Astrocyte (in vitro differentiated cells and primary cell): Measurements from ENCODE around the gene IL1RL2.

Experiments used
- CTCF ChIP-seq: IDR thresholded peaks from 2 replicates; pipeline ENCODE4 v1.5.1; 2011; ENCODE audit warnings: low read depth, mild to moderate bottlenecking, inconsistent platforms, low read length, moderate library complexity; ENCODE audit not compliant: insufficient read depth
- EZH2 ChIP-seq: IDR thresholded peaks from 2 replicates; pipeline ENCODE4 v1.6.1; 2012; ENCODE audit warnings: mild to moderate bottlenecking, low read length, inconsistent platforms; ENCODE audit not compliant: insufficient read depth

GRCh38 chr2:102200539-102200938 lies 13.7 kb downstream of the IL1RL2 start:
- TF ChIP-seq CTCF: no peak
- no peak for TF ChIP-seq EZH2
